Measurements from ENCODE around the gene HSD17B13. TPM values are rescaled to one million over a fixed set of nuclear protein-coding genes. Genes with fewer than 3 reads are reported as not detected.

Gene HSD17B13
- total and polyA plus RNA-seq, 2 experiments from 2014 or later: 0.15 TPM; not detected in 1

- DNase-seq (ENCODE audit: low spot score) (no peak), ATAC-seq (no peak)
- Mint-ChIP-seq H3K4me1 (peaks cover 12% of the 10 kb centered on the region; the same call in 2 of the 3 replicates), H3K9me3 (no peaks in the 10 kb centered on the region), H3K4me3 (no peak overlapping the region), H3K27ac (no peak overlapping the region; the same call in 1 of the 2 replicates), H3K36me3 (ENCODE audit: low read depth) (peaks cover 28% of the 10 kb centered on the region), H3K27me3 (ENCODE audit: insufficient read depth, low read depth, poor library complexity) (peaks cover 2% of the 10 kb centered on the region)
- Histone ChIP-seq H3K4me3 (no peak overlapping the region), H3F3A (replicated peaks; ENCODE audit: low read depth) (no peaks in the 10 kb centered on the region), H3K4me2 (no peak overlapping the region), H3K4me1 (ENCODE audit: insufficient read depth) (peaks cover 9% of the 10 kb centered on the region; the same call in 1 of the 2 replicates), H4K20me1 (replicated peaks; ENCODE audit: insufficient read depth) (no peaks in the 10 kb centered on the region), H3K36me3 (ENCODE audit: insufficient read depth) (peaks cover 11% of the 10 kb centered on the region; the same call in 1 of the 2 replicates), H2AFZ (no peak overlapping the region), H3K9me2 (ENCODE audit: insufficient read depth) (no peaks in the 10 kb centered on the region), H3K79me2 (replicated peaks; ENCODE audit: insufficient read depth) (no peaks in the 10 kb centered on the region), H3K27me3 (ENCODE audit: insufficient read depth) (no peaks in the 10 kb centered on the region), H3K27ac (ENCODE audit: low read depth) (no peak overlapping the region)
- TF ChIP-seq ZNF114 (CRISPR knock-in tag; IDR thresholded peaks at IDR 0.05) (no peak), JUNB (IDR thresholded peaks at IDR 0.05; ENCODE audit: unreplicated experiment) (no peak), CREB1 (CRISPR knock-in tag; IDR thresholded peaks at IDR 0.05; ENCODE audit: low read depth) (no peak), EZH2 (IDR thresholded peaks at IDR 0.05; ENCODE audit: low read depth, unreplicated experiment) (no peak), ETS1 (IDR thresholded peaks at IDR 0.05) (no peak), POLR2AphosphoS5 (IDR thresholded peaks at IDR 0.05; ENCODE audit: low read depth) (no peak), STAT1 (IDR thresholded peaks at IDR 0.05; ENCODE audit: unreplicated experiment) (no peak), REST (IDR thresholded peaks at IDR 0.05; ENCODE audit: unreplicated experiment) (no peak), EZH2phosphoT487 (IDR thresholded peaks at IDR 0.05; ENCODE audit: unreplicated experiment) (no peak), ZNF331 (CRISPR knock-in tag; IDR thresholded peaks at IDR 0.05; ENCODE audit: low read depth) (no peak), NANOG (IDR thresholded peaks at IDR 0.05; ENCODE audit: borderline replicate concordance) (no peak)
- TF ChIP-seq, protein P1, sequence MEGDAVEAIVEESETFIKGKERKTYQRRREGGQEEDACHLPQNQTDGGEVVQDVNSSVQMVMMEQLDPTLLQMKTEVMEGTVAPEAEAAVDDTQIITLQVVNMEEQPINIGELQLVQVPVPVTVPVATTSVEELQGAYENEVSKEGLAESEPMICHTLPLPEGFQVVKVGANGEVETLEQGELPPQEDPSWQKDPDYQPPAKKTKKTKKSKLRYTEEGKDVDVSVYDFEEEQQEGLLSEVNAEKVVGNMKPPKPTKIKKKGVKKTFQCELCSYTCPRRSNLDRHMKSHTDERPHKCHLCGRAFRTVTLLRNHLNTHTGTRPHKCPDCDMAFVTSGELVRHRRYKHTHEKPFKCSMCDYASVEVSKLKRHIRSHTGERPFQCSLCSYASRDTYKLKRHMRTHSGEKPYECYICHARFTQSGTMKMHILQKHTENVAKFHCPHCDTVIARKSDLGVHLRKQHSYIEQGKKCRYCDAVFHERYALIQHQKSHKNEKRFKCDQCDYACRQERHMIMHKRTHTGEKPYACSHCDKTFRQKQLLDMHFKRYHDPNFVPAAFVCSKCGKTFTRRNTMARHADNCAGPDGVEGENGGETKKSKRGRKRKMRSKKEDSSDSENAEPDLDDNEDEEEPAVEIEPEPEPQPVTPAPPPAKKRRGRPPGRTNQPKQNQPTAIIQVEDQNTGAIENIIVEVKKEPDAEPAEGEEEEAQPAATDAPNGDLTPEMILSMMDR (conservative IDR thresholded peaks at IDR 0.05; ENCODE audit: low read depth in 2 of 2): no peak
- TF ChIP-seq, protein P2, sequence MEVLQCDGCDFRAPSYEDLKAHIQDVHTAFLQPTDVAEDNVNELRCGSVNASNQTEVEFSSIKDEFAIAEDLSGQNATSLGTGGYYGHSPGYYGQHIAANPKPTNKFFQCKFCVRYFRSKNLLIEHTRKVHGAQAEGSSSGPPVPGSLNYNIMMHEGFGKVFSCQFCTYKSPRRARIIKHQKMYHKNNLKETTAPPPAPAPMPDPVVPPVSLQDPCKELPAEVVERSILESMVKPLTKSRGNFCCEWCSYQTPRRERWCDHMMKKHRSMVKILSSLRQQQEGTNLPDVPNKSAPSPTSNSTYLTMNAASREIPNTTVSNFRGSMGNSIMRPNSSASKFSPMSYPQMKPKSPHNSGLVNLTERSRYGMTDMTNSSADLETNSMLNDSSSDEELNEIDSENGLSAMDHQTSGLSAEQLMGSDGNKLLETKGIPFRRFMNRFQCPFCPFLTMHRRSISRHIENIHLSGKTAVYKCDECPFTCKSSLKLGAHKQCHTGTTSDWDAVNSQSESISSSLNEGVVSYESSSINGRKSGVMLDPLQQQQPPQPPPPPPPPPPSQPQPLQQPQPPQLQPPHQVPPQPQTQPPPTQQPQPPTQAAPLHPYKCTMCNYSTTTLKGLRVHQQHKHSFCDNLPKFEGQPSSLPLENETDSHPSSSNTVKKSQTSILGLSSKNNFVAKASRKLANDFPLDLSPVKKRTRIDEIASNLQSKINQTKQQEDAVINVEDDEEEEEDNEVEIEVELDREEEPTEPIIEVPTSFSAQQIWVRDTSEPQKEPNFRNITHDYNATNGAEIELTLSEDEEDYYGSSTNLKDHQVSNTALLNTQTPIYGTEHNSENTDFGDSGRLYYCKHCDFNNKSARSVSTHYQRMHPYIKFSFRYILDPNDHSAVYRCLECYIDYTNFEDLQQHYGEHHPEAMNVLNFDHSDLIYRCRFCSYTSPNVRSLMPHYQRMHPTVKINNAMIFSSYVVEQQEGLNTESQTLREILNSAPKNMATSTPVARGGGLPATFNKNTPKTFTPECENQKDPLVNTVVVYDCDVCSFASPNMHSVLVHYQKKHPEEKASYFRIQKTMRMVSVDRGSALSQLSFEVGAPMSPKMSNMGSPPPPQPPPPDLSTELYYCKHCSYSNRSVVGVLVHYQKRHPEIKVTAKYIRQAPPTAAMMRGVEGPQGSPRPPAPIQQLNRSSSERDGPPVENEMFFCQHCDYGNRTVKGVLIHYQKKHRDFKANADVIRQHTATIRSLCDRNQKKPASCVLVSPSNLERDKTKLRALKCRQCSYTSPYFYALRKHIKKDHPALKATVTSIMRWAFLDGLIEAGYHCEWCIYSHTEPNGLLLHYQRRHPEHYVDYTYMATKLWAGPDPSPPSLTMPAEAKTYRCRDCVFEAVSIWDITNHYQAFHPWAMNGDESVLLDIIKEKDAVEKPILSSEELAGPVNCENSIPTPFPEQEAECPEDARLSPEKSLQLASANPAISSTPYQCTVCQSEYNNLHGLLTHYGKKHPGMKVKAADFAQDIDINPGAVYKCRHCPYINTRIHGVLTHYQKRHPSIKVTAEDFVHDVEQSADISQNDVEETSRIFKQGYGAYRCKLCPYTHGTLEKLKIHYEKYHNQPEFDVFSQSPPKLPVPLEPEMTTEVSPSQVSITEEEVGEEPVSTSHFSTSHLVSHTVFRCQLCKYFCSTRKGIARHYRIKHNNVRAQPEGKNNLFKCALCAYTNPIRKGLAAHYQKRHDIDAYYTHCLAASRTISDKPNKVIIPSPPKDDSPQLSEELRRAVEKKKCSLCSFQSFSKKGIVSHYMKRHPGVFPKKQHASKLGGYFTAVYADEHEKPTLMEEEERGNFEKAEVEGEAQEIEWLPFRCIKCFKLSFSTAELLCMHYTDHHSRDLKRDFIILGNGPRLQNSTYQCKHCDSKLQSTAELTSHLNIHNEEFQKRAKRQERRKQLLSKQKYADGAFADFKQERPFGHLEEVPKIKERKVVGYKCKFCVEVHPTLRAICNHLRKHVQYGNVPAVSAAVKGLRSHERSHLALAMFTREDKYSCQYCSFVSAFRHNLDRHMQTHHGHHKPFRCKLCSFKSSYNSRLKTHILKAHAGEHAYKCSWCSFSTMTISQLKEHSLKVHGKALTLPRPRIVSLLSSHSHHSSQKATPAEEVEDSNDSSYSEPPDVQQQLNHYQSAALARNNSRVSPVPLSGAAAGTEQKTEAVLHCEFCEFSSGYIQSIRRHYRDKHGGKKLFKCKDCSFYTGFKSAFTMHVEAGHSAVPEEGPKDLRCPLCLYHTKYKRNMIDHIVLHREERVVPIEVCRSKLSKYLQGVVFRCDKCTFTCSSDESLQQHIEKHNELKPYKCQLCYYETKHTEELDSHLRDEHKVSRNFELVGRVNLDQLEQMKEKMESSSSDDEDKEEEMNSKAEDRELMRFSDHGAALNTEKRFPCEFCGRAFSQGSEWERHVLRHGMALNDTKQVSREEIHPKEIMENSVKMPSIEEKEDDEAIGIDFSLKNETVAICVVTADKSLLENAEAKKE (CRISPR knock-in tag; IDR thresholded peaks at IDR 0.05): no peak
Observed at GRCh38 chr4:87363552-87363951, 40.9 kb upstream of the HSD17B13 start.
